Esophagus muscularis mucosa (tissue), 4 donors: ENCODE data around the gene TLNRD1. TPM values are rescaled to one million over a fixed set of nuclear protein-coding genes. Genes with fewer than 3 reads are reported as not detected.

ENCODE experiments used
- DNase-seq: peaks from one replicate; pipeline ENCODE4 v3.0.0-alpha.2; 2017; ENCODE audit errors: extremely low spot score
- H3K27ac ChIP-seq, 4 donors: fragments of 200-600 bp; sonication (generic); replicated peaks in 1 of 4; 1 replicate in 3 of 4; 2 replicates in 1 of 4; pipeline ENCODE4 v1.5.1; 2016 to 2019; ENCODE audit warnings: mild to moderate bottlenecking in 1 of 4
- H3K27me3 ChIP-seq, 4 donors: fragments of 200-600 bp; sonication (generic); one replicate each; pipeline versions ENCODE4 v1.5.1 to v1.6.0; 2016 to 2019
- H3K36me3 ChIP-seq, 4 donors: fragments of 200-600 bp; sonication (generic); one replicate each; pipeline ENCODE4 v1.5.1; 2016 to 2019
- H3K4me1 ChIP-seq, 4 donors: fragments of 200-600 bp; sonication (generic); one replicate each; pipeline ENCODE4 v1.5.1; 2016 to 2019
- H3K4me3 ChIP-seq, 4 donors: fragments of 200-600 bp; sonication (generic); 1 replicate in 2 of 4; 2 replicates in 2 of 4; pipeline ENCODE4 v1.5.1; 2016 to 2019; ENCODE audit warnings: mild to moderate bottlenecking in 4 of 4, moderate library complexity in 1 of 4
- H3K9me3 ChIP-seq, 4 donors: fragments of 200-600 bp; sonication (generic); 1 replicate in 3 of 4; 2 replicates in 1 of 4; pipeline ENCODE4 v1.5.1; 2016 to 2019
- EP300 ChIP-seq: sonication (generic); formaldehyde crosslinking; IDR thresholded peaks from one replicate; pipeline ENCODE4 v1.6.1; 2017; ENCODE audit warnings: antibody characterized with exemption
- POLR2A ChIP-seq: fragments of 450-650 bp; IDR thresholded peaks from one replicate; pipeline ENCODE4 v1.6.1; 2017; ENCODE audit warnings: antibody characterized with exemption, moderate library complexity, mild to moderate bottlenecking, low read depth
- POLR2AphosphoS5 ChIP-seq, 2 donors: sonication (generic); formaldehyde crosslinking; IDR thresholded peaks; one replicate each; pipeline ENCODE4 v1.6.1; 2017; ENCODE audit warnings: antibody characterized with exemption in 2 of 2
- WGBS: methylation state at CpG from one replicate; pipeline ENCODE4 v1.1.5; 2018; 5-methylcytosine and 5-hydroxymethylcytosine counted together
- intact Hi-C: fragments of 100-400 bp; cut with DNase I; formaldehyde crosslinking; loops from one replicate; pipeline ENCODE4 v1.15.1; 2023
- total RNA-seq, 4 donors: library from RNA; depleted of rRNA; stranded (reverse); fragments of >200 nt; gene quantifications; one replicate each; pipeline versions ENCODE4 v1.1.0 to v1.2.1, GENCODE V29; 2016
- TF ChIP-seq, protein P1 (sequence below), 3 experiments: fragments of 200-600 bp in 2 of 3; fragments of 450-650 bp in 1 of 3; sonication (generic) in 2 of 3; IDR thresholded peaks; one replicate each; pipeline ENCODE4 v1.5.1; 2017 to 2019; ENCODE audit warnings: antibody characterized with exemption in 3 of 3, mild to moderate bottlenecking in 2 of 3, moderate library complexity in 1 of 3

TLNRD1 gene
- total RNA-seq, 4 donors from 2014 or later, result 15.8 to 45.7 (median 33.1) TPM

GRCh38 chr15:80979538-80980200 lies 21.1 kb upstream of the TLNRD1 start:
- DNase-seq, result no peak
- Histone ChIP-seq H3K9me3 (no peaks in the 10 kb centered on the region), H3K27me3 (no peaks in the 10 kb centered on the region), H3K27ac (no peak overlapping the region), H3K4me3 (no peak overlapping the region), H3K4me1 (peaks cover 12 to 20% (median 14%) of the 10 kb centered on the region in 4 donors), H3K36me3 (peaks cover 8 to 48% (median 35%) of the 10 kb centered on the region in 4 donors)
- WGBS, result 87% methylated on average over 7 of the region's 8 CpGs
- TF ChIP-seq, protein P1, sequence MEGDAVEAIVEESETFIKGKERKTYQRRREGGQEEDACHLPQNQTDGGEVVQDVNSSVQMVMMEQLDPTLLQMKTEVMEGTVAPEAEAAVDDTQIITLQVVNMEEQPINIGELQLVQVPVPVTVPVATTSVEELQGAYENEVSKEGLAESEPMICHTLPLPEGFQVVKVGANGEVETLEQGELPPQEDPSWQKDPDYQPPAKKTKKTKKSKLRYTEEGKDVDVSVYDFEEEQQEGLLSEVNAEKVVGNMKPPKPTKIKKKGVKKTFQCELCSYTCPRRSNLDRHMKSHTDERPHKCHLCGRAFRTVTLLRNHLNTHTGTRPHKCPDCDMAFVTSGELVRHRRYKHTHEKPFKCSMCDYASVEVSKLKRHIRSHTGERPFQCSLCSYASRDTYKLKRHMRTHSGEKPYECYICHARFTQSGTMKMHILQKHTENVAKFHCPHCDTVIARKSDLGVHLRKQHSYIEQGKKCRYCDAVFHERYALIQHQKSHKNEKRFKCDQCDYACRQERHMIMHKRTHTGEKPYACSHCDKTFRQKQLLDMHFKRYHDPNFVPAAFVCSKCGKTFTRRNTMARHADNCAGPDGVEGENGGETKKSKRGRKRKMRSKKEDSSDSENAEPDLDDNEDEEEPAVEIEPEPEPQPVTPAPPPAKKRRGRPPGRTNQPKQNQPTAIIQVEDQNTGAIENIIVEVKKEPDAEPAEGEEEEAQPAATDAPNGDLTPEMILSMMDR (IDR thresholded peaks at IDR 0.05), result no peak
- TF ChIP-seq POLR2A, result no peak
- no peak for TF ChIP-seq POLR2AphosphoS5 (IDR thresholded peaks at IDR 0.05)
- TF ChIP-seq EP300, result no peak
- intact Hi-C loops, result loop anchor here (5.0 to 10.0 kb wide), 4 partner anchors 55 to 288 kb away; partner anchors contain the start of gene ABHD17C

DNA sequence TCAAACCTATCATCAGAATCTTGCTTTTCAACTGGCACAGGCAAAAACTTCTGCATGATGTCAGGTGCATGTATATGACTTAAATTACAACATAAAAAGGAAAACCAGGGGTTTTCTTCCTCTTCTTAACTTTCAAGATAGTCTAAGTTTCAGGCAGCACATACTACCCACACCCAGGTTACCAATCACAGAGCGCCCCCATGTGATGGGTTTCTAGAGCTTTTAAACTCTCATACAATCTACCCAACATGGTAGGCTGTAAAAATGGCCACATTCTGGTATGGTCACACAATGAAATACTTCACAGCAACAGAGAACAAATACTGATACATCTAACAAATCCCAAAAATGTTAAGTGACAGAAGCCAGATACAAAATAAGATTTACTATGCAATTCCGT lies 18.5 kb upstream of the TLNRD1 start:
- WGBS, result 80% methylated on average over 2 of the region's 2 CpGs
- H3K27me3 ChIP-seq, result no peaks in the 10 kb centered on the region
- H3K4me1 ChIP-seq, result peaks cover 28 to 35% (median 29%) of the 10 kb centered on the region in 4 donors
- TF ChIP-seq EP300, result no peak
- TF ChIP-seq POLR2AphosphoS5 (IDR thresholded peaks at IDR 0.05), result no peak
- no peak overlapping the region for H3K4me3 ChIP-seq
- DNase-seq, result no peak
- peaks cover 8 to 44% (median 30%) of the 10 kb centered on the region in 4 donors for H3K36me3 ChIP-seq
- no peaks in the 10 kb centered on the region for H3K9me3 ChIP-seq
- intact Hi-C loops, result loop anchor here (10.0 kb wide), 1 partner anchor 287 kb away; the partner anchor contains the start of gene ABHD17C
- H3K27ac ChIP-seq, result no peak overlapping the region

GRCh38 chr15:80982839-80983238 lies 17.9 kb upstream of the TLNRD1 start:
- no peaks in the 10 kb centered on the region for H3K9me3 ChIP-seq
- no peak overlapping the region for H3K27ac ChIP-seq
- H3K4me3 ChIP-seq, result no peak overlapping the region
- intact Hi-C loops, result loop anchor here (10.0 kb wide), 1 partner anchor 288 kb away; the partner anchor contains the start of gene ABHD17C
- H3K27me3 ChIP-seq, result no peaks in the 10 kb centered on the region
- no peak for DNase-seq
- TF ChIP-seq POLR2A, result no peak
- TF ChIP-seq EP300, result no peak
- TF ChIP-seq POLR2AphosphoS5 (IDR thresholded peaks at IDR 0.05), result no peak
- WGBS, result 94% methylated on average over 5 of the region's 5 CpGs
- H3K4me1 ChIP-seq, result peaks cover 28 to 37% (median 28%) of the 10 kb centered on the region in 4 donors
- H3K36me3 ChIP-seq, result peaks cover 8 to 38% (median 30%) of the 10 kb centered on the region in 4 donors

DNA sequence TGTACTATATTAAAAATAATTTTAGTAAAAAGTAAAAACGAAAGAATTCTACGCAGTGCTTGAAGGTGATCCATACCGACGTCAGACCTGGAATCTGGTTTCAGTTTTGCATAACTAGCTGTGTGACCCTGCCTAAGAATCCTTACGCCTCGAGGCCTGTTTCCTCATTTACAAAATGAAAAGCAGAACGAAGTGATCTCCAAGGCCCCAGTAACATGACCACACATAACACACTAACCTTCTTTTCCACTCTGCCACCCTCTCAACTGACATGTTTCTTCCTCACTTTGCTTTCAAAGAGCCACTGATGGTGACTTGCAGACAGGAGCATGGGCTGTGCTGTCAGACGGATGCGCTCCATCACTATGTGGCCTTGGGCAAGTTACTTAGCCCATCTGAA lies 15.9 kb upstream of the TLNRD1 start:
- no peaks in the 10 kb centered on the region for H3K27me3 ChIP-seq
- WGBS, result 63% methylated on average over 9 of the region's 9 CpGs
- TF ChIP-seq EP300 (no peak), POLR2AphosphoS5 (IDR thresholded peaks at IDR 0.05) (peak in 1 of 2 donors; percentile 8), POLR2A (no peak)
- TF ChIP-seq, protein P1 (IDR thresholded peaks at IDR 0.05), result no peak
- peaks cover 8 to 19% (median 16%) of the 10 kb centered on the region in 4 donors for H3K36me3 ChIP-seq
- H3K4me3 ChIP-seq, result no peak overlapping the region
- H3K4me1 ChIP-seq, result peaks cover 38 to 50% (median 39%) of the 10 kb centered on the region in 4 donors
- no peaks in the 10 kb centered on the region for H3K9me3 ChIP-seq
- intact Hi-C loops, result loop anchor here (10.0 kb wide), 1 partner anchor 290 kb away; the partner anchor contains the start of gene ABHD17C
- no peak for DNase-seq
- H3K27ac ChIP-seq, result no peak overlapping the region

- TF ChIP-seq POLR2AphosphoS5 (IDR thresholded peaks at IDR 0.05) (no peak), POLR2A (no peak), EP300 (no peak)
- TF ChIP-seq, protein P1 (IDR thresholded peaks at IDR 0.05), result no peak
- Histone ChIP-seq H3K36me3 (peaks cover 1 to 8% (median 8%) of the 10 kb centered on the region in 4 donors), H3K27ac (no peak overlapping the region), H3K4me1 (peaks cover 46 to 61% (median 49%) of the 10 kb centered on the region in 4 donors), H3K9me3 (no peaks in the 10 kb centered on the region), H3K27me3 (no peaks in the 10 kb centered on the region), H3K4me3 (no peak overlapping the region)
- DNase-seq, result no peak
- WGBS, result 90% methylated on average over 5 of the region's 5 CpGs
- intact Hi-C loops, result loop anchor here (10.0 kb wide), 1 partner anchor 291 kb away; the partner anchor contains the start of gene ABHD17C
These were observed 14.7 kb upstream of the TLNRD1 start for GRCh38 chr15:80985981-80986380.
